Raji (cell line): ENCODE measurements around the gene CTDP1.

ENCODE experiments used
- POLR2A ChIP-seq: IDR thresholded peaks from 2 replicates; pipeline ENCODE4 v1.6.1; 2011; ENCODE audit warnings: low read depth, low read length, control low read depth; ENCODE audit not compliant: insufficient read depth

The CTDP1 gene

DNA sequence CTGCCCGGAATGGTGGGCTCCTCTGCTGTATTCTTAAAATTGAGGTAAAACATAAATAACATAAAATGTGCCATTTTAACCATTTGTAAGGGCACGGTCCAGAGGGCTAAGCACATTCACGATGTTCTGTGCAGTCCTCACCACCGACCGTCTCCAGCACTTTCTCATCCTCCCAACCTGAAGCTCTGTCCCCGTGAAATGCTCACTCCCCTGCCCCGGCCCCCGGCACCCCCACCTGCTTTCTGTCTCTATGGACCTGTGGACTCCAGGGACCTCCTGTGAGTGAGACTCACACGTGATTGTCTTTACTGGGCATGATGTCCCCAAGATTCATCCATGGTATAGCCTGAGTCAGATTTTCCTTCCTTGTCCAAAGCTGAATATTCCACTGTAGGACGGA, 38.7 kb upstream of the CTDP1 start:
- no peak for TF ChIP-seq POLR2A

DNA sequence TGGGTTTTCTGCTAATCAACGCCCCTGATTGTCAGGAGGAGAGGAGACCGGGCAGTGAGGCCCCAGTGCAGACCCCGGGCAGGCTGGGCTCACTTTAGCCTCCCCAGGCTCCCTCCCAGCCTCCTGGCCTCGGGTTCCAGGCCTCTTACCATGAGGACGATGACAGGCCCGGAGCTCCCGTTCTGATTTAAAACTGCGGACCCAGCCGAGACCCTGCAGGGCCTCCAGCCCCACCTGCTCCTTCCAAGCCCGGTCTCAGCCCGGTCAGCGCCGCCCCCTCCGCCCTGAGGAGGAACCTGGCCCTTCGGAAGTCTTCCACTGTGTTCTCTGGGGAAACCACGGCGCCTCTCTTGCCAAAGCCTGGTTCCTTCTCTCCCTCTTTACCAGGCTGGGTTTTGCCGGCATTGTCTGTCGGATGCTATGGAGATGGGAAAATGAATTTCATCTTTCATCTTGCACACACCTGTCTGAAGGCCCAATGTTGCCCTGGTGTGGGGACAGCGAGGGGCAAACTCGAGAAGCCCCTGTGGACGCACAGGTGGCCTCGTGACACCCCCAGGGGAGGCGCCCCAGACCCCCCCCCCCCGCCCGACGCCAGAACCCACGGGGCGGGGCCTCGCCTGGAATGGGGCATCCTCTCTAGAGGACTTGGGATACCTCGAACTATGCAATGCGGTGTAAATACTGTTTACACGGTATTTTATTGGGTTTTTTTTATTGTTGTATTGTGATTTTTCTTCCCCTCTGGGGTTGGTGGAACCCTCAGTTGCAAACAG, 37.7 kb upstream of the CTDP1 start:
- no peak for TF ChIP-seq POLR2A

DNA sequence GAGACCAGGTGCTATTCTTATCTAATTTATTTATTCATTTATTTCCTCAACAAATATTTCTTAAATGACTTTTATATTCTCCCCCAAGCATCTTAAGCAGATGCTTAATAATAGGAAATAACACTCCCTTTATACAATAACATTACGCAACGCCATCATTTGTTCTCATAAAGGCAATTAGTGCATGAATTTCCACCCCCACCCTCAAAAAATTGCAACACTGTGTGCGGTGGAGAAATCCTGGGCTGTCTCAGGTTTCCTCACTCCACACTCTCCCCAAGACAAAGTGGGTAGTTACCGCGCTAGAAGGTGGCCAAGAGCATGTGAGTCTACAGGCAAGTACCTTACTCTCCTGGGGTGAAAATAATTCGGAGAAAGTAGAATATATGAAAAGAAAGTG, 37.0 kb upstream of the CTDP1 start:
- TF ChIP-seq POLR2A: no peak

DNA sequence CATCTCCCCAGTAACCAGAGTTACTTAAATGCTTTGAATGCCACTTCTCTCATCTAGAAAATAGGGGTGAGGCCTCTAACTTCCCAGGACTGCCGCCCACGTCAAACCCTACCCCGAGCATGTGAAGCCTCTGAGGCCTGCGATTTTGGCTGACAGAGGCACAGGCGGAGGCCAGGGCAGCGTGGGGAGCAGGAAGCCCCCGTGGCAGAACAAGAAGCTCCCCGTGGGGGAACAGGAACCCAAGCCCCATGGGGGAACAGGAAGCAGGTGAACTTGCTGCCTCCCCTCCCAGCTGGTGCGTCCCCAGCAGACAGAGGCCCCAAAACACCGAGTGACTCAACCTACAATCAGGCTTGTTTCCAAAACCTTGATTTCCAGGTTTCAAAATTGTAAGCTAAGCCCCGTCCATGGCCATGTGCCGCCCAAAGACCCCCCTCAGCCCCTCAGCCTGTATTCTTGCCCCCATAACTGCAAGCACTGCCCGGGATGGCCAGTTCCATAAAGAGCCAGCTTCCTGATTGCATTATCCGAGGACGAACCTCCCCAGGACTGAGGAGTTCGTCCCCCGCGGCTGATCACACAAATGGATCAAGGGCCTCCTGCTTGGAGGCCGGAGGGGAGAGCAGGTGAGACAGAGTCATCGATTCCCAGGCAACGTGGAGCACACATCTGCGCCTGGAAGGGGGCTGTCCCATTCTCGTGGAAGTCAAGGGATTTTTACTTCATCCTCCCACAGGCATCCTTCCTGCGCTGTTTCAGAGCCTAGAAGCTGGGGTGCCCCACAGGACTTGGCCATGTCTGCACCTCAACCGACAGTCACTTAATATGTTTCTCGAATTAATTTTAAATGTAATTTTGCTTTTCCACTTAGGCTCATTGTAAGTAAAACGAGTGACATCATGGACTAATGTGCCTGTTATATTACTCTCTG, 36.3 kb upstream of the CTDP1 start:
- no peak for TF ChIP-seq POLR2A

DNA sequence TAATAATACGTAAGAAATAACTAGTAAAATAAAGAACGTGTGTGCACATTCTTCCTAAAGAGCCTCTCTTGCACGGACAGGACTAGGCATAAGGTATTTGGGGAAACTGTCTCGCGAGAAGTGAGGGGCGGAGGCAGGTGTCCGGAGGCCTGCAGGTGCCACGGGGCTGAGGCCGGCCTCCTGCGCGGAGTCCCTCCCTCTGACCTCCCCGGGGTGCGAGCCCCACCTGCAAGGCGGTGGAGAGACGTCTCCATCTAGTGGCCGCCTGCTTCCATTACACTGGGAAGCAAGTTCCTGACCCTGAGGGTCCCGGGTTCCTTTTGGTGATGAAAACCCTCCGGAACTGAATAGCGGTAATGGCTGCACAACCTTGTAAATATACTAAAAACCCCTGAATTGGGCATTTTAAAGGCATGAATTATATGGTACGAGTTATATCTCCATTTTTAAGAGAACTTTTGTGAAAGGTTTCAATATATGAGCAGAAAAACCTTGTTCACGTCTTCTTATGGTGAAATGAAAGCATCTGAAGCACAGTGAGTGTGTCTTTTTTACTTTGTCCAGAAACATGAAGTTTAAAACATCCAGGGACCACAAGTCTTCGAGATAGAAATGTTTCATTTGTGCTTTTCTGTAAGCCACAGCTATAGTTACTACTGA, 35.5 kb upstream of the CTDP1 start:
- no peak for TF ChIP-seq POLR2A

DNA sequence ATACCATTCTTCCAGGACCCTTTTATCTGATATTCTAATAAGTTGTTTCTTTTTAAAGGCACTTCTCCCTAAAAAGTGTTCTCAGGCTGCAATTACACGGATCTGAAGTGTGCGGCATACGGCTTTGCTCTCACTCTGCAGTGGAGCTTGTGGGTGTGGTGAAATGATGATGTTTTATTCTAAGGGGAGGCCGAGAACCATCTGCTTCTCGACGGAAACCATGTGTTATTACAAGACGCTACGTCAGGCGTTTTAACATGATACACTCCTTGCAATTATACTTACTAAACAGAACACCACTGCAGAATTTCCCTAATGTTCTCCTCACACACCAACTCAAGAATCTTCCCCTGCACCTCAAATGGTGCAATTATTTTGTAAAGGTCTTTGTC, 34.9 kb upstream of the CTDP1 start:
- TF ChIP-seq POLR2A: no peak

DNA sequence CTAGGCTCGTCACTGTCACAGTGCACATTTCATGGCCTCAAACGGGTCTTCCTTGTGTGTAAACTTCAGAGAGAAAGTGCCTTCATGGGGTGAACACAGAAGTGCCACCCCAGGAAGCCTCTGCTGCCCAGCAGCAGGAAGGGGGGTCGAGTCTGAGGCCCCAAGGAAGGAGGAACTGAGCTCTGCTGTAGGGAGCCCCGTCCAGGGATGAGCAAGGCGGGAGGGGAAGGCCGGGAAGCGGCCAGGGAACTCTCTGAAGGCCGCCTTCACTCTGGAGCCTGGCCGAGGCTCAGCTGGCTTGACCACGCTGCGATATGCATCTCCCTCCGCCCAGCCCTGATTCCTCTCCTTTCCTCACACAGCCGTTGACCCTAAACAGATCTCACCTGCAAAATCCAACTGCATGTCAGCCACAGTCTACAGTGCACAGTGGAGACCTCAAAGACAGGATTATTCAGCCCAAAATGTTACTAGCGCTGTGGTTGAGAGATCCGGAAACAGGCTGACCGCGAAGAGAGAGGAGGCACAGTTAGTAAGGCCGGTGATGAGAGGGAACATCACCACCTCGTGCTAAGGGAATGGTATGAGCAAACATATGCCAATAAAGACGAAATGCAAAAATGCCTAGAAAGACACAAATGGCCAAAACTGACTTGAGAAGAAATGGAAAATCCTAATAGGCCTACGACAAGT, 34.2 kb upstream of the CTDP1 start:
- TF ChIP-seq POLR2A: no peak

DNA sequence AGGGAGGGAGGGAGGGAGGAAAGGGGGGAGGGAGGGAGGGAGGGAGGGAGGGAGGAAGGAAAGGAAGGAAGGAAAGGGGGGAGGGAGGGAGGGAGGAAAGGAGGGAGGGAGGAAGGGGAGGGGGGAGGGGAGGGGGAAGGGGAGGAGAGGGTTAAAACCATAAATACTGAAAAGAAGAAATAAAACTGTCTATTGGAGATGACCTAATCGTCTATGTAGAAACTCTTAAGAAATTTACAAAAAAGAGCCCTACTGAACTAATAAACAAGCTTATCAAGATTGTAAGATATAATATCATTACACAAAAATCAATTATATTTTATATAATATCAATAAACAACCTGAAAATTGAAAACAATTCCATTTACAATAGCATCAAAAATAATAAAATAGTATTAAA, 32.3 kb upstream of the CTDP1 start:
- TF ChIP-seq POLR2A: no peak

DNA sequence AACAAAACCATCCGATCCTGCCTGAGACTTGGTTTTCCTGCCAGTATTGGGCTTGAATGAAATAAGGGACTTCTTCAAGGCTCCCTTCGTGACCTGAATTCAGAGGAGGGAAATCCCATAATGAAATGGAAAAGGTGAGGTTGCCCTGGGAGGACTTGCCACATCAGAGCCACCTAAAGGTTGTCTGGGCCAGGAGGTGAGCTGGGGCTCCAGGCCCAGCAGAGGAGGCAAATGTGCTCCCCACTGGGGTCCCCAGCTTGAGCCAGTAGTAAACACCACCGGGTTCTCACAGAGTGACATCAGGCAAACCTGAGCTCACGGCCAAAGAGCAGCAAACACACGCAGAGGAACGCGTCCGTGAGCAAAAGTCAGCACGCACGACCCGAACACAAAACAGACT, 28.6 kb upstream of the CTDP1 start:
- no peak for TF ChIP-seq POLR2A

DNA sequence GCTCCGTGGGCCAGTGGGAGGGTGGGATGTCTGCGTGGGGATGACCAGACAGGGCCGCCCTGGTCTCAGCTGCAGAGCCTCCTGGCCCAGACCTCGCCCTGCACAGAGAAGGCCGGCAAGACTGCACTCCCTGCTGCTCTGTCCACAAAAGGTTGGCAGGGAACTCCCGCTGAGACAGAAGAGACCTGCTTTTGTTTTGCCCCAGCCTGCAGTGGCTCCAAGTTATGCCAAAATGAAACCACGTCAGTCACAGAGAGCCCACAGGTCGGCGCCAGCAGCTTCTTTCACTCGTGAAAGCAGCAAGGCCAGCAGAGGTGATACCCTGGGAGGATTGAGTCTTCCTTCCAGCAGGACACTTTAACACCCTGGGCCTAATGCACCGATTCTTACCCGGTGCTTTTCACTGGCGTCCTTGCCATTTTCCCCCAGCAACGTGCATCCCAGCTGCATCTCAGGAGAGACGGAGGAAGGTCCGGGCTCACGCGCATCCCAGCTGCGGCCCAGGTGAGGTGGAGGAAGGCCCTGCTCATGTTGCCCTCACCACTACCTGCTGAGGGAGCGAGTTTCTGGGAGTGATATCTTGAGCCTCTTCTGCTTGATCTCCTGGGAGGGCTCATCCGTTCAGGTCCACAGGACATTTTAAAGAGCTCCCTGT, 22.1 kb upstream of the CTDP1 start:
- no peak for TF ChIP-seq POLR2A

DNA sequence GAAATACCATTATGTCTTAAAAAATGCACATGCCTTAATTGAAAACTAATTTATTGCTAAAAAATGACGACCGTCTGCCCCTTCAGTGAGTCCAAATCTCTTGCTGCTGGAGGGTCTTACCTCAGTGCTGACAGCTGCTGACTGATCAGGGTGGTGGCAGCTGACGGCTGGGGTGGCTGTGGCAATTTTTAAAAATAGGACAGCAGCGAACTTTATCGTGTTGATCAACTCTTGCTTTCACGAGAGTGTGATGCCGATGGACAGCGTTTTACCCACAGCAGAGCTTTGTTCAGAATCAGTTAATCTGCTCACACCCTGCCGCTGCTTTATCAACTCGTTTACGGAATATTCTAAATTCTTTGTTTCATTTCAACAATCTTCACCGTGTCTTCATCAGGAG, 21.2 kb upstream of the CTDP1 start:
- TF ChIP-seq POLR2A: no peak

DNA sequence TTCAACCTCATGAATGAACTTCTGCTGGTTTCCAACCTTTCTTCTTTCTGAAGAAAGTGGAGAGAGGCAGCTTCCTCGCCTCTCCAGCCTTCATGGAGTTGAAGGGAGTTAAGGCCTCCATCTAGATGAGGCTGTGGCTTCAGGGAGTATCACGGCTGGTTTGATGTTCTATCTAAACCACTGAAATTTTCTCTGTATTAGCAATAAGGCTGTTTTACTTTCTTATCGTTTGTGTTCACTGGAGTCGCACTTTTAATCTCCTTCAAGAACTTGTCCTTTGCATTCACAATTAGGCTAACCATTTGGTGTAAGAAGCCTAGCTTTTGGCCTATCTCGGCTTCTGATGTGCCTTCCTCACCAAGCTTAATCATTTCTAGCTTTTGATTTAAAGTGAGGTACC, 19.9 kb upstream of the CTDP1 start:
- TF ChIP-seq POLR2A: no peak

DNA sequence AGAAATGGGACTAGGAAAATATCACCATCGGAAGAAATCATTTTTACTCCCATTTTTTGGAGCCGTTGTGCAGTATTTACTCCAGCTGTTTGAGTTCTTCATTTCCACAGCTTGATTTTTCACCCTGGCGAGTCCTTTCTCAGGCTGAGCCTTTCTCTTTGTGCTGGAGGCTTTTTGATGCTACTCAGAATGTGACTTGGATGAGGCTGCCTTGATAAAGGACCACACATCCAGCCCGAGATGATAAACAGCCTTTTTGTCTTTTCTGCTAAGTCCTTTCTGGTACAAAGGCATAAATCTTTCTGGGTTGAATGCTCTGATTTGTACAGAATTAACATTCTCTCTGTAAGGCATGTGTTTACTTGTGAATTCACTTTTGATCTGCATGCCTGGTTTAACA, 17.6 kb upstream of the CTDP1 start:
- no peak for TF ChIP-seq POLR2A

DNA sequence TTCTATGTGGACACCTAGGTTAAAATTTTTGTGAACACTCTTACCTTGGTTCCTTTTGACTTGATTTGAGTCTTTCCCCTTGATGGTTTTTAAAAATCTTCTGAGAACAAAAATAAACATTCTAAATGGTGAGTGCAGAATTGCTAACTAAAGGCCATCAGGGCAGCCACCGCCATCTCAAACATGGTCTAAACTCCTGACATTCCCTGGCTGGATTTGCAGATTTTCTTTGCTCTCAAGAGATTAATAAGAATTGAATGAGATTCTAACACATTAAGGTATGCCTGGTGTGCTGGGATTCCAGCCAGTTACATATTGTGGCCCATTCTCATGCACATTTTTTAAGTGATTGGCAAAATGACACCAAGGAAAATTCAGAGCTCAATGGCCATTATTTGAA, 17.2 kb upstream of the CTDP1 start:
- TF ChIP-seq POLR2A: no peak
